Cerebellar nuclear complex (tissue), 1 donor: Measurements from ENCODE around the gene P4HTM.

Experiments used
- DNase-seq, 2 experiments: peaks; one replicate each; lab custom pipeline; 2025; lab: John Stamatoyannopoulos, UW

The P4HTM gene

DNA sequence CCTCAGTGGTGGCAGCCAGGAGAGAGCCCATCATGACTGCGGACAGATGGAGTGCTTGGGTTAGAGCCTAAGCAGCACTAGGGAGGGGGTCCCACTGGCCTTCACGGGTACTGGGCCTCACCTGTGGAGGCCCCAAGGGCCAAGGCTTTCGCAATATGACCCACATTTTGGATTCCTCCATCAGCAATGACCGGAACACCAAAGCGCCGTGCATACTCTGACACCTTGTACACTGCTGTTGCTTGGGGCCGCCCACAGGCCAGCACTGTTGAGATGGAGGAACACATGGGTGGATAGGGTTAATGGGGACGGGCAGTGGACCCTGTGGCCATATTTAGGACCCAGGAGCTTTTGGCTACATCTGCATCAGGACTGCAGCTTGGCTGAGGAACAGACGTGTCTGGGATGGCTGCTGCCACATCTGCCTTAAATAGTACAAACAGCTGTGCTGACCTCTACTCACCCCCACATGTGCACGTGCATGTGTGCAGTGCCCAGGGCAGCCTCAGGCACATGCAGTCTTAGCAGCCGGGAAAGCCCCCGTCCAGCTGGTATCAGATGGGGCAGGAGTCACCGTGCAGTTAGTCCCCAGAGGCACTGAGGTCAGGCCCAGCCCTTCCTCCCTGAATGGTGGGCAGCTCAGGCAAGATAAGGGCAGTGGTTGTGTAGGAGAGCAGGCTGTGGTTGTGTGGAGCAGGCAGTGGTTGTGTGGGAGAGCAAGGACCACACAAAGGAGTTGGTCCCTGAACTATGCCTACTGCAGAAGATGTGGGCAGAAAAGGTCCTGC lies 35.2 kb downstream of the P4HTM start:
- no peak for DNase-seq

DNA sequence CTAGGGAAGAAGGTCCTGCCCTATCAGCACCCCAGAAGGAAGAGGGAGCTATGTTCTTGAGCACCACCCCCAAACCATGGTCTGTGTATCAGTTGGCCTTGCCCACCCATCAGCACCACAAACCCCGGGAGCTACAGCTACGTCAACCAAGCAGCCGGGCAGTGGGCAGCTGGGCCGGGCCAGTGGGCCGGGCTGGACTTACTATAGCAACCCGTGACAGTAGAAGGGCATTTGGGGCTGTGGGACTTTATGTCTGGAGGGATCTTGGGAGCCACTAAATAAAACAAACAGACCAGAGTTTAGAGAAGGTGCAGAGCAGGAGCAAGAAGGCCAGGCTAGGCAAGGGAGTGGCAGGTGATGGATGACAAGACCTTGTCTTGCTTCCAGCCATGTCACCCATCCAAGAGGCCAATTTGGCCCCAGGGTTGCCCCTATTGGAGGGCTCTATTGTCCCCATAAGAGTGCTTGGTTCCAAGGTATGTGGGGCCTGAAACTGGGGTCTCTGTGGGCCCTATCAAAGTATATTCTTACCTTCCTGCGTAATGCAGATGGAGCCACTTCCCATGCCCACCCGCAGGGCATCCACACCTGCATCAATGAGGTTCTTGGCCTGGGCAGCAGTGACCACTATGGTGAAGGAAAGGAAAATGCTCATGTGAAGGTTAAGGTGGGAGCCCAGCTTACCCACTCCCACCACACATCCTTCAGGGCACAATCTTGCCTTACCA lies 35.9 kb downstream of the P4HTM start:
- DNase-seq, result no peak

DNA sequence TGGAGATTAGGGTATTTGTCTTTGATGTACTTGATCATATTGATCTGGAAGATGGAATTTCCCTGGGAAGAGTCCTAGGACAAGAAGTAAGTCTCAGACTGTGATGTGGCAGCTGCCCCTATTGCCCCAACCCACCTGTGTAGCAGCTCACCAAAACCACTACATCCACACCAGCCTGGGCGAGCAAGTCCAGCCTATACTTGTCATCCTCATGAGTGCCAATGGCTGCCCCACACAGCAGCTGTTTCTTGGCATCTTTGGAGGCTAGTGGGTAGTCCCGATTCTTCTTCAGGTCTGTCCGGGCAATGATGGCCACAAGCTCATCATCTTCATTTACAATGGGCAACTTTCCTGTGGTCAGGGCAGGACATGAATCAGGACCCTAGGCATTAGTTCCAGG lies 36.5 kb downstream of the P4HTM start:
- DNase-seq, result no peak

DNA sequence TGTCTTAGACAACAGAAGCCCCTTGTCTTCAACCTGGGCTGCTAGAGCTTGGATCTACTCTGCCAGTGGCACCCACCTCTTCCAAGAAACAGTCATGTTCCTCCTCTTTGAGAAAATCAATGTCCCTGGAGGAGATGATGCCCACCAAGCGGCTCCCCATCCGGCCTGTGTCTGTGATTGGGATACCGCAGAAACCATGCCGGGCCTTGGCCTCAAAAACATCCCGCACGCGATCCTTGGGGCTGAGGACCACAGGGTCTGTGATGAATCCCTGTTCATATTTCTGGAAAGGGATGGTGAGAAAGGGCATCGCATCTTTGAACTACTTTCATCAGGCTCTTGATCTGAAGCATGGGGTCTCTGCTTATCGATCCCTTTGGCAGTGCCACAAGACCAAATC lies 37.6 kb downstream of the P4HTM start:
- no peak for DNase-seq

DNA sequence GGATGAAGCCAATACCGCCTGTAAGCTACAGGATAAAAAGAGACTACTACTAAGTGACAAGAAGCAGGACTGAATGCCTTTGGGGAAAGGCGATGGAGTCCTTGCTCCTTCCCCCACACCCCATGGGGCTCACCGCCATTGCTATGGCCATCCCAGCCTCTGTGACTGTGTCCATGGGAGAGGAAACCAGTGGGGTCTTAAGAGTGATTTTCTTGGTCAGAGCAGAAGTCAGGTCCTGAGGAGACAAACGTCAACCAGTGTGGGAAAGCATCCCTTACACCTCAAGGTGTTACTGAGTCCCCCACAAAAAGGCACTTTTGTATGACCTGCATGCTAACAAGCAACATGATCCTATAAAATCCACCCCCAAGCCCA lies 38.2 kb downstream of the P4HTM start:
- DNase-seq, result no peak

DNA sequence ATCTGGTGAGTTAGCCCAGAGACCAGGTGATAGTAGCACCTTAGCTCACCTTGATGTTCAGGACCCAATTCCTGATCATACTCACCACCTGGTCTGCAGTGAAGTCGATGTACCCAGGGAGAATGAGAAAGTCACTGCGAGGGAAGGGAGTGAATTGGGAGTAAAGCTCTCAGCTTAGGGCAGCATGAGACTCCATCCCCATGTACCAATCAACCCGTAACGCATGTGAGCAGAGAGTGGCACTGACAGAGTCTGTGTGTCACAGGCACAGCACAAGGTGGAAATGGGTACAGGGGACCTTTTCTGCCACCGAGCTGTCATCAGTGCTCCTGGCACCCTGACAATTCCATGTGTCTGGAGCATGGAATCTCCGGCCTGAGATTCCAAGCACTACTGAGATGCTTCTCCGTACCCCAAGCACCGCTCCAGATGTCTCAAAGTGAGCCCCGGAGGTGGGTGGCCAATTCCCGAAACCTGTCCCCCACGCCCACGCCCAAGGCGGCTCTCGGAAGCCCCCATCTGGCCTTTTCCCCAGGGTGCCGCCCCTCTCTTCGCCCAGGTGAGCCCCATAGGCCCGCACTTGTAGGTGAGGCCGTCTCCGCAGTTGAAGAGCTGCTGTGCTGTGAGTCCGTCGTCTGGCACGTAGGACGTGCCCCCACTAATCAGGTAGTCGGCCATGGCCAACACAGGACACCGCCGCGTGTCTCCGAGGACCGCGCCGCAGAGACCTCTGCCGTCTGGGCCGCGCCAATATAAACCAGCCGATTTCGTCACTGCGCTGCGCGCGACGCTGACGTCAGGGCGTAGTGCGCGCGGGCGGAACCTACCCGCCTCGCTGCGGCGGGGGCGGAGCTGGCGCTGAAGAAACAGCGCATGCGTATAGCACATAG lies 38.9 kb downstream of the P4HTM start, which contains the start of gene IMPDH2:
TSS of gene IMPDH2 (minus strand) at position 726 of the 890 bp plus-strand sequence. CDS start at position 678, 48 bp downstream.
- DNase-seq, result peak in 1 of 2 experiments; percentile 76

DNA sequence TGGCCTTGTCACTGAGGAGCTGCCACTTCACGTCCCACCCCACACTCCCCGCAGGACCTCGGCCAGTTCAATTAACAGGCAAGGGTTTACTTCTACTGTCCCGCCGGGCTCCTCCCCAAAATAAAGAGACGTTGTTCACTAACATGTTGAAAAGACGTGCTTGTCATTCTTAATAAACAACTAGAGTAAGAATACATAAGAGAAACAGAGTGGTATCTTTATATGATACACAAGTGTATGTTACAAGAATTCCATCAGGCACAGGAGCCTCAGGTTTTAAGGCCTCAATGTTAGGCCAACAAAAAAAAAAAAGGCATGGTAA lies 39.5 kb downstream of the P4HTM start:
- no peak for DNase-seq

DNA sequence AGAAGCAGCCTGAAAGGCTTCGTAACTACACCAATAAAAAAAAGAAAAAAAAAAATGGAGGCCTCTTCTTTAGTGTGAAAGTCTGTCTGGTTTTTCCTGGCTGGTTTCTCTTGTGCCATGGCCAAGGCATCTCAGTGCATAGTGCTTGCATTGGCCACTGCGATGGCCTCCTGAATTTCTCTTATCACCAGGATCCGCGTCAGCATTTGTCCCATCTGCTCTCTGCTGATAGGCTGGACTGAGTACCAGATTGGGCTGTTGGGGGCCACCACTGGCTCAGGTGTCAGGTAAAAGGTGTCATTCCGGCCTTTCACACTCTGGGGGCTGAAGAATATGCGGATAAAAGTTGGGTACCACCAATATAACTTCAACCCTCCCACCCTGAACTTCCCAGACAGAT lies 40.3 kb downstream of the P4HTM start:
- no peak for DNase-seq

DNA sequence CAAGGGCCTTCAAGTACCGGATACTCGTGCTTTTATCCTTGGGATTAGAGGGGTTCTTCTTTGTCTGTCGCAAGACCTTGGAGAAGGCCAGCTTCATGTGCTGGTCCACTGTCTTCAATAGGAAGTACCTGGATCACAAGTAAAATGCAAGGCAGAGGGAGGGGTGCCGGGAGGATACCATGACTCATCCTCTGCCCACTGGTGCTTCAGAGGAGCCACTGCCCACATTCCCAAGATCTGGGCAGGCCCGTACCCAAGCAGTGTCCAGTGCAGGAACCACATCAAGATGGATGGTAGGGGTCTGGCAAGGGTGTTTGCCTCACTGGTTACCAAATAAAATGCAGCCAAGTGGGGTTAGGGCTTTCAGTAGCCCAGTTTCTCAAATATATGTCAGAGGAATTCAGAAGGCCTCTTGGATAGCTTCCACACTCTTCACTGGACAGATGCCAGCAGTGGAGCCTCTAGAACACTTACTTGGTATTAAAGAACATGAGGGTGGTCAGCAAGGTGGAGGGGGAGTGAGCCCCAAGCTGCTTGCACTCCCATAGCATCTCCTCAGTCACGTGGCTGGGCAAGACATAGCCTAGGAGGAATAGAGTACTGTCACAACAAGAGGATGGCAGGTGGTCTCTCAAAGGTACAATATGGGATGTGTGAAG lies 42.7 kb downstream of the P4HTM start:
- DNase-seq, result no peak

DNA sequence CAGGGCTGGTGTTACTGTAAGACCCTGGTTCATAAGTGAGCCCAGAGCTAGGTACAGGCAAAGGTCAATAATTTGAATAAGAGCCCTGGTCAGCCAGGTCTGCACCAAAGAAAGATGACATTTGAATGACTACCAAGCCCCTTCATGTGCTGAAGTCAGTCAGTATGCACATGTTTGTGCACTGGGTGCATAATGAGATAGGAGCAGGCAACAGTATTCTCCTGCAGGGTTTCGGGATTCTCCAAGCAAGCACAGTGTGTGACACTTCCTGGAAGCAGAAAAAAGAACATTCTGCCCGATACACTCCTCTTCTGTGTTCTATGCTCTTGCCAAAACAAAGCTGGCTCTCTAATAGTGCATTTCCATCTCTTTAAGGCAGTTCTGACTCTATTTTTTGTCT lies 44.6 kb downstream of the P4HTM start:
- no peak for DNase-seq

DNA sequence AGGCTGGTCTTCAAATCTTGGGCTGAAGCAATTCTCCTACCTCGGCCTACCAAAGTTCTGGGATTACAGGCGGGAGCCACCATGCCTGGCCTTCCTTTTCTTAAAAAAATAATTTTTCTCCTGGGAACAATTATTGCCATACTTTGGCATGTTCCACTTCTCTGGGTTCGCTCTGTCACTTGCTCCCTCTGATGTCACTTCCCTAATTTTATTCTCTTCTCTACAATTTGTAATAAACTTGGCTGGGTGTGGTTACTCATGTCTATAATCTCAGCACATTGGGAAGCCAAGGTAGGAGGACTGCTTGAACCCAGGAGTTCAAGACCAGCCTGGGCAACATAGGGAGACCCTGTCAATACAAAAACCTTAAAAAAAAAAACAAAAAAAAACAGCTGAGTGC lies 45.2 kb downstream of the P4HTM start:
- DNase-seq, result no peak

DNA sequence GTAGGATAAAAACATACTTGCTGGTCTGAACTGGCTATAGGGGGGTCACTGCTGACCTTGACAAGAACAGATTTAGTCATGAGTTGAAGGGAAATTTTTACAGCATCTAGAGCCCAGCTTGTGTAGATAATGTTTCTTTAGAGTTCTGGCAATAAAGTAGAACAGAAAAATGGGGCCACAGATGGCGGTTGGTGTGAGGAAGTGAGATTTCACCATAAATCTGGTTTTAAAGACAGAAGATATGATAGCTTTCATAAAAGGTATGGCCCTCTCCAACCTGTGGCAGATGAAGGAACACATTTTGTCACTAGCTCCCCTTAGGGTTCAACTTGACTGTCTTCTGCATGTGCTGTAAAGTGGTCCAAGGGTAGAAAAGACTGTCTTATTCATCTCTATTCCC lies 63.5 kb downstream of the P4HTM start:
- no peak for DNase-seq

DNA sequence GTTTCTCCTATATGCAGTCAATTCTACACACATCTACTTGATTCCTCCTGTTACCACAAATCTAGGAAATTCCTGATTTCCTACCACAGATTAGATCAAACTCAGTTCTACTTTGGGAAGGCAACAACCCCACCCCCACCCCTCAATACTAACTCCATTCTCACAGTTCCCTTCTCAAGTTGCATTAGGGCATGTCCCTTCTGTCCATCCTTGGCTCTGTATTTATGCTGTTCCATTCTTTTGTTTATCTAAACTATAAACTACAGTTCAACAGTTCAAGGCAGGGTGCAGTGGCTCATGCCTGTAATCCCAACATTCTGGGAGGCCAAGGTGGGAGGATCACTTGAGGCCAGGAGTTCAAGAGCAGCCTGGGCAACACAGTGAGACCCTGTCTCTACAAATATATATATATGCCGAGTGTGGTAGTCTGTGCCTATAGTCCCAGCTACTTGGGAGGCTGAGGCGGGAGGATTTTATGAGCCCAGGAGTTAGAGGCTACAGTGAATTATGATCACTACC lies 64.4 kb downstream of the P4HTM start:
- no peak for DNase-seq
